ENCODE data around the gene APC2. TPM values are rescaled to one million over a fixed set of nuclear protein-coding genes. Genes with fewer than 3 reads are reported as not detected.
A peak's percentile ranks its signal among the peaks of the same experiment; 100 is the strongest.
"Not testable (repeated sequence)": the region's sequence is repeated elsewhere in the genome, so short reads cannot be mapped to it uniquely, and the experiment has no call there.

Gene APC2
- total RNA-seq, 4 donors from 2014 or later: 0.42 to 1.8 (median 1.2) TPM

- intact Hi-C loops (cut with DNase I): no loop called here
- under 1% methylated on average over 14 of the region's 26 CpGs for WGBS
- no peak for DNase-seq (ENCODE audit: extremely low spot score)
- Histone ChIP-seq H3K27me3 (no peaks in the 10 kb centered on the region), H3K4me1 (peaks cover 15 to 32% (median 27%) of the 10 kb centered on the region in 4 donors), H3K27ac (replicated peaks in 1 of 4) (peak overlapping the region; percentile 79 to 90 (median 88)), H3K4me3 (peak overlapping the region; percentile 68 to 98 (median 88)), H3K36me3 (peaks cover 37 to 59% (median 54%) of the 10 kb centered on the region in 4 donors), H3K9me3 (no peaks in the 10 kb centered on the region)
- no peak for TF ChIP-seq POLR2AphosphoS5 (IDR thresholded peaks at IDR 0.05)
- no peak for TF ChIP-seq EP300 (IDR thresholded peaks at IDR 0.05)
- no peak for TF ChIP-seq CTCF (IDR thresholded peaks at IDR 0.05)
- TF ChIP-seq POLR2A (IDR thresholded peaks at IDR 0.05; ENCODE audit: low read depth): no peak
These were observed 11.0 kb upstream of the APC2 start for GRCh38 chr19:1438933-1439354.

DNA sequence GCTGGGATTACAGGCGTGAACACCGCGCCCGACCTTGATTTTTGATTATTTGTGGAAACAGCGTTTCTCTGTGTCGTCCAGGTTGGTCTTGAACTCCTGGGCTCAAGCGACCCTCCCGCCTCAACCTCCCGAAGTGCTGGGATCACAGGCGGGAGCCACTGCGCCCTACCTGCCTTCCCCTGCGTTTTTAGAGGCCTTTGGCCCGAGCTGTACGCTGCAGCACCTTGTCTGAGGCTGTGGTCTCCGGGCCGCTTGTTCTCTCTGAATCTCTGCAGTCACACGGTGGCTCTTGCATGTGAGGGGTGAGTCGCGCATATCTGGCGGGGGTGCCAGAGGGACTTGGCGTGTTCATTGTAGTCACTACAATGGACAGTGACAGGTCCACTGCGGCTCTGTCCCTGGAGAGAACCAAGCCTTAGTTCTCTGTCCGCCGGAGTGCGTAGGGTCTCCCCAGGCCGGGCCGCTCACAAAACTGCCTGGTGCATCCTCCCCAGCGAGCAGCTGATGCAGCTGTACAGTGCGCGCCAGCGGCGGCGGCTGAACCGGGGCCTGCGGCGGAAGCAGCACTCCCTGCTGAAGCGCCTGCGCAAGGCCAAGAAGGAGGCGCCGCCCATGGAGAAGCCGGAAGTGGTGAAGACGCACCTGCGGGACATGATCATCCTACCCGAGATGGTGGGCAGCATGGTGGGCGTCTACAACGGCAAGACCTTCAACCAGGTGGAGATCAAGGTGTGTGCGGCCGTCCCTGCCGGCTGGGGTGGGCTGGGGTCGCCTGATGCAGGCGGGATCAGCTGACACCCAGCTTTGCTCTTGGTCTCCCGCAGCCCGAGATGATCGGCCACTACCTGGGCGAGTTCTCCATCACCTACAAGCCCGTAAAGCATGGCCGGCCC is 10.2 kb upstream of the APC2 start:
- peak overlapping the region; percentile 68 to 98 (median 88) for H3K4me3 ChIP-seq
- not testable (repeated sequence) for H3K9me3 ChIP-seq; H3K27me3 ChIP-seq; DNase-seq (ENCODE audit: extremely low spot score)
- H3K4me1 ChIP-seq: peaks cover 17 to 35% (median 30%) of the 10 kb centered on the region in 4 donors
- intact Hi-C loops (cut with DNase I): loop anchor here (10.0 kb wide), 1 partner anchor 75 kb away; the partner anchor contains the start of gene ADAMTSL5
- H3K36me3 ChIP-seq: peaks cover 31 to 50% (median 45%) of the 10 kb centered on the region in 4 donors
- WGBS: 81% methylated on average over 47 of the region's 57 CpGs
- peak overlapping the region in 3 of 4 donors; percentile 79 to 90 (median 87) for H3K27ac ChIP-seq (replicated peaks in 1 of 4)

GRCh38 chr19:1440418-1440801 is 9.5 kb upstream of the APC2 start:
- H3K4me1 ChIP-seq: peaks cover 23 to 41% (median 36%) of the 10 kb centered on the region in 4 donors
- no peak for DNase-seq (ENCODE audit: extremely low spot score)
- intact Hi-C loops (cut with DNase I): loop anchor here (10.0 kb wide), 1 partner anchor 74 kb away; the partner anchor contains the start of gene ADAMTSL5

GRCh38 chr19:1441022-1441426 is 8.9 kb upstream of the APC2 start:
- H3K4me1 ChIP-seq: peaks cover 29 to 47% (median 42%) of the 10 kb centered on the region in 4 donors
- no peak overlapping the region for H3K27ac ChIP-seq (replicated peaks in 1 of 4)
- no peak for DNase-seq (ENCODE audit: extremely low spot score)
- H3K27me3 ChIP-seq: peaks cover 0 to 9% (median 9%) of the 10 kb centered on the region in 4 donors
- 92% methylated on average over 2 of the region's 9 CpGs for WGBS
- intact Hi-C loops (cut with DNase I): loop anchor here (10.0 kb wide), 1 partner anchor 74 kb away; the partner anchor contains the start of gene ADAMTSL5
- H3K36me3 ChIP-seq: peaks cover 27 to 38% (median 36%) of the 10 kb centered on the region in 4 donors
- no peak overlapping the region for H3K4me3 ChIP-seq
- no peak for TF ChIP-seq POLR2AphosphoS5 (IDR thresholded peaks at IDR 0.05)
- TF ChIP-seq POLR2A (IDR thresholded peaks at IDR 0.05; ENCODE audit: low read depth): no peak
- TF ChIP-seq EP300 (IDR thresholded peaks at IDR 0.05): no peak
- TF ChIP-seq CTCF (IDR thresholded peaks at IDR 0.05): no peak
- no peaks in the 10 kb centered on the region for H3K9me3 ChIP-seq

More at GRCh38 chr19:1440418-1440801, 9.5 kb upstream of the APC2 start:
- peaks cover 30 to 44% (median 40%) of the 10 kb centered on the region in 4 donors for H3K36me3 ChIP-seq
- H3K27ac ChIP-seq (replicated peaks in 1 of 4): no peak overlapping the region
- 82% methylated on average over 7 of the region's 15 CpGs for WGBS
- TF ChIP-seq EP300 (IDR thresholded peaks at IDR 0.05) (no peak), CTCF (IDR thresholded peaks at IDR 0.05) (no peak), POLR2A (IDR thresholded peaks at IDR 0.05; ENCODE audit: low read depth) (no peak), POLR2AphosphoS5 (IDR thresholded peaks at IDR 0.05) (no peak)
- no peaks in the 10 kb centered on the region for H3K9me3 ChIP-seq
- peaks cover 0 to 3% (median 3%) of the 10 kb centered on the region in 4 donors for H3K27me3 ChIP-seq
- H3K4me3 ChIP-seq: no peak overlapping the region
